Measurements from ENCODE around the gene KATNBL1. TPM values are rescaled to one million over a fixed set of nuclear protein-coding genes. Genes with fewer than 3 reads are reported as not detected.
A peak's percentile ranks its signal among the peaks of the same experiment; 100 is the strongest.

KATNBL1 gene
- total and polyA plus RNA-seq, 9 of the 15 experiments (the other 6 are each of a cell fraction or from before 2014, with no cell fraction given): 6.6 to 46.0 (median 24.0) TPM

DNA sequence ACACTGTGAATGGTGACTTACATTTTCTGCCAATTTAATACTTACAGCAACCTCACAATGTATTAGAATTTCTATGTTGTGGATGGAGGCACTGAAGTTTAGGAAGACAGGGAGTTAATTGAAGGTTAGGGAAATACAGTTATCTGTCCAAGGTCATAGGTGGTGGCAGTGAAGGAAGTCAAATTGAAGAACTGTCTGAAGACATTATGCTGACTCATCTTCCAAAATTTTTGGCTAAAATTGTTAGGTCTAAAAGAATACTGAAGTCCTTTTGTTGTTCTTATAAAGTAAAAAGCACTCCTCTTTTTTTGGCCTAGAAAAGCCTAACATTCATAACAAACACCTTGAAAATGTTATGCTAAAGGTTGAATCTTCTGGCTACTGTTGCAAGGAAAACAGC is 42.6 kb upstream of the KATNBL1 start:
- CTCF ChIA-PET (ENCODE audit: low intra/inter-chr PET ratio): no interaction called here
- H2AFZ ChIP-seq (ENCODE audit: low read depth, low read length): peak overlapping the region; percentile 56
- H3K9me3 ChIP-seq (replicated peaks; ENCODE audit: control insufficient read depth, insufficient read depth, low read depth, low read length): no peaks in the 10 kb centered on the region
- DNase-seq (ENCODE audit: extremely low read depth in 1 of 4, low spot score in 3 of 4) (peak; percentile 18 to 56 (median 26)), ATAC-seq (peak; percentile 70), FAIRE-seq (peak; percentile 65)
- intact Hi-C loops (cut with micrococcal nuclease) (no loop called here), in situ Hi-C loops (cut with MboI) (no loop called here)
- no peaks in the 10 kb centered on the region for H3K79me2 ChIP-seq (ENCODE audit: control insufficient read depth, insufficient read depth, low read length)
- H3K4me3 ChIP-seq: no peak overlapping the region
- 0 out of 4 replicates have a peak overlapping the region, but pooled peaks of 1 of the 2 experiments have one; percentile 16 for H3K9ac ChIP-seq (ENCODE audit: insufficient read depth in 1 of 2, low read depth in 2 of 2, low read length in 2 of 2)
- H3K36me3 ChIP-seq (ENCODE audit: control insufficient read depth, insufficient read depth, low read length): peaks cover 12% of the 10 kb centered on the region
- H3K9me1 ChIP-seq (ENCODE audit: control insufficient read depth, insufficient read depth, low read length): no peaks in the 10 kb centered on the region
- no peaks in the 10 kb centered on the region for H4K20me1 ChIP-seq (replicated peaks; ENCODE audit: control insufficient read depth, insufficient read depth, low read length)
- POLR2A ChIA-PET: interaction anchor here (0.6 kb wide), 1 partner anchor 36 kb away, joined by 3 read pairs; no protein-coding TSS in a partner anchor
- H3K27me3 ChIP-seq (ENCODE audit: control insufficient read depth in 2 of 2, insufficient read depth in 2 of 2, low read length in 2 of 2): no peaks in the 10 kb centered on the region
- H3K4me1 ChIP-seq (replicated peaks in 1 of 2; ENCODE audit: control insufficient read depth in 2 of 2, insufficient read depth in 2 of 2, low read length in 2 of 2): peaks cover 0 to 17% of the 10 kb centered on the region in 2 experiments; a peak in 3 of 5 replicates
- H3K27ac ChIP-seq (ENCODE audit: extremely low read depth, low read depth, low read length): peak overlapping the region; percentile 60; the same call in 2 of the 3 replicates
- no TSS peak for BruUV-seq (replicated peaks)
- no peak overlapping the region; the same call in 1 of the 2 replicates for H3K4me2 ChIP-seq (ENCODE audit: insufficient read depth, low read length)
- TF ChIP-seq HDGF (IDR thresholded peaks at IDR 0.05) (no peak), SMARCA4 (IDR thresholded peaks at IDR 0.05) (peak; percentile 64), ZNF668 (CRISPR knock-in tag; IDR thresholded peaks at IDR 0.05) (no peak), FOSL1 (tag; conservative IDR thresholded peaks at IDR 0.05) (0 out of 2 replicates have a peak, but pooled peaks have one; percentile 15), NR2F6 (CRISPR knock-in tag; IDR thresholded peaks at IDR 0.05) (no peak), SMARCE1 (IDR thresholded peaks at IDR 0.05) (peak; percentile 51; the same call in 1 of the 2 replicates), C11orf30 (IDR thresholded peaks at IDR 0.05; ENCODE audit: low read depth) (peak; percentile 98), ESRRA (IDR thresholded peaks at IDR 0.05; ENCODE audit: borderline replicate concordance, low read depth) (peak; percentile 86), BACH1 (tag; IDR thresholded peaks at IDR 0.05) (peak; percentile 66), ZNF282 (CRISPR knock-in tag; IDR thresholded peaks at IDR 0.05) (no peak), ZNF224 (CRISPR knock-in tag; IDR thresholded peaks at IDR 0.05) (no peak), NR2C2 (CRISPR knock-in tag; IDR thresholded peaks at IDR 0.05) (no peak), NR2C2 (tag; IDR thresholded peaks at IDR 0.05) (peak; percentile 68), PRPF4 (IDR thresholded peaks at IDR 0.05; ENCODE audit: insufficient read depth, low read depth, low read length, poor library complexity, severe bottlenecking) (no peak), WHSC1 (IDR thresholded peaks at IDR 0.05; ENCODE audit: low read length) (no peak), EP400 (IDR thresholded peaks at IDR 0.05) (peak; percentile 25; the same call in 1 of the 2 replicates), MEIS2 (IDR thresholded peaks at IDR 0.05; ENCODE audit: partially characterized antibody) (peak; percentile 50), SPI1 (IDR thresholded peaks at IDR 0.05; ENCODE audit: borderline replicate concordance, low read depth, low read length) (peak; percentile 28; the same call in 1 of the 2 replicates), MAFK (IDR thresholded peaks at IDR 0.05; ENCODE audit: low read length) (peak; percentile 93), IRF1 (CRISPR knock-in tag; IDR thresholded peaks at IDR 0.05; ENCODE audit: borderline replicate concordance) (no peak), TAL1 (IDR thresholded peaks at IDR 0.05) (peak; percentile 9; the same call in 1 of the 2 replicates)
- TF ChIP-seq, protein P1, sequence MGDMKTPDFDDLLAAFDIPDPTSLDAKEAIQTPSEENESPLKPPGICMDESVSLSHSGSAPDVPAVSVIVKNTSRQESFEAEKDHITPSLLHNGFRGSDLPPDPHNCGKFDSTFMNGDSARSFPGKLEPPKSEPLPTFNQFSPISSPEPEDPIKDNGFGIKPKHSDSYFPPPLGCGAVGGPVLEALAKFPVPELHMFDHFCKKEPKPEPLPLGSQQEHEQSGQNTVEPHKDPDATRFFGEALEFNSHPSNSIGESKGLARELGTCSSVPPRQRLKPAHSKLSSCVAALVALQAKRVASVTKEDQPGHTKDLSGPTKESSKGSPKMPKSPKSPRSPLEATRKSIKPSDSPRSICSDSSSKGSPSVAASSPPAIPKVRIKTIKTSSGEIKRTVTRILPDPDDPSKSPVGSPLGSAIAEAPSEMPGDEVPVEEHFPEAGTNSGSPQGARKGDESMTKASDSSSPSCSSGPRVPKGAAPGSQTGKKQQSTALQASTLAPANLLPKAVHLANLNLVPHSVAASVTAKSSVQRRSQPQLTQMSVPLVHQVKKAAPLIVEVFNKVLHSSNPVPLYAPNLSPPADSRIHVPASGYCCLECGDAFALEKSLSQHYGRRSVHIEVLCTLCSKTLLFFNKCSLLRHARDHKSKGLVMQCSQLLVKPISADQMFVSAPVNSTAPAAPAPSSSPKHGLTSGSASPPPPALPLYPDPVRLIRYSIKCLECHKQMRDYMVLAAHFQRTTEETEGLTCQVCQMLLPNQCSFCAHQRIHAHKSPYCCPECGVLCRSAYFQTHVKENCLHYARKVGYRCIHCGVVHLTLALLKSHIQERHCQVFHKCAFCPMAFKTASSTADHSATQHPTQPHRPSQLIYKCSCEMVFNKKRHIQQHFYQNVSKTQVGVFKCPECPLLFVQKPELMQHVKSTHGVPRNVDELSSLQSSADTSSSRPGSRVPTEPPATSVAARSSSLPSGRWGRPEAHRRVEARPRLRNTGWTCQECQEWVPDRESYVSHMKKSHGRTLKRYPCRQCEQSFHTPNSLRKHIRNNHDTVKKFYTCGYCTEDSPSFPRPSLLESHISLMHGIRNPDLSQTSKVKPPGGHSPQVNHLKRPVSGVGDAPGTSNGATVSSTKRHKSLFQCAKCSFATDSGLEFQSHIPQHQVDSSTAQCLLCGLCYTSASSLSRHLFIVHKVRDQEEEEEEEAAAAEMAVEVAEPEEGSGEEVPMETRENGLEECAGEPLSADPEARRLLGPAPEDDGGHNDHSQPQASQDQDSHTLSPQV (IDR thresholded peaks at IDR 0.05): peak; percentile 70

All from K562 (cell line).